Stomach (tissue), 9 donors: ENCODE measurements around the gene MIPEP. TPM values are rescaled to one million over a fixed set of nuclear protein-coding genes. Genes with fewer than 3 reads are reported as not detected.

Experiments
- DNase-seq, 2 donors: peaks; one replicate each; pipeline versions ENCODE4 v3.0.0 to v3.0.0-alpha.2; 2013 to 2019
- H3K27ac ChIP-seq, 5 donors: fragments of 200-600 bp in 4 of 5; sonication (generic) in 4 of 5; one replicate each; pipeline ENCODE4 v1.5.1; 2013 to 2019; ENCODE audit warnings: mild to moderate bottlenecking in 1 of 5, moderate library complexity in 1 of 5
- H3K27me3 ChIP-seq, 3 donors: fragments of 200-600 bp; sonication (generic); one replicate each; pipeline ENCODE4 v1.5.1; 2017 to 2019; ENCODE audit warnings: mixed run types in 1 of 3
- H3K36me3 ChIP-seq, 4 donors: fragments of 200-600 bp; sonication (generic); 1 replicate in 3 of 4; 2 replicates in 1 of 4; pipeline ENCODE4 v1.5.1; 2016 to 2019
- H3K4me1 ChIP-seq, 4 donors: fragments of 200-600 bp; sonication (generic); one replicate each; pipeline ENCODE4 v1.5.1; 2016 to 2019
- H3K4me3 ChIP-seq, 4 donors: fragments of 200-600 bp; sonication (generic) in 3 of 4; one replicate each; pipeline ENCODE4 v1.5.1; 2016 to 2019; ENCODE audit warnings: mild to moderate bottlenecking in 1 of 4
- H3K9me3 ChIP-seq, 4 donors: fragments of 200-600 bp; sonication (generic); one replicate each; pipeline ENCODE4 v1.5.1; 2016 to 2019
- EP300 ChIP-seq: sonication (generic); formaldehyde crosslinking; IDR thresholded peaks from one replicate; pipeline ENCODE4 v1.6.1; 2017; ENCODE audit warnings: antibody characterized with exemption
- POLR2A ChIP-seq, 4 donors: fragments of 450-650 bp; IDR thresholded peaks; one replicate each; pipeline ENCODE4 v1.6.1; 2016; ENCODE audit warnings: antibody characterized with exemption in 4 of 4, control low read depth in 2 of 4, mild to moderate bottlenecking in 1 of 4, moderate library complexity in 1 of 4
- POLR2AphosphoS5 ChIP-seq, 3 donors: sonication (generic); formaldehyde crosslinking; IDR thresholded peaks; one replicate each; pipeline ENCODE4 v1.6.1; 2016; ENCODE audit warnings: antibody characterized with exemption in 3 of 3
- WGBS, 5 donors: extraction: QIAGEN DNeasy Blood & Tissue Kit in 3 of 5; methylation state at CpG; one replicate each; pipeline versions ENCODE4 v1.1.5 to v1.1.7; 2013 to 2018; 5-methylcytosine and 5-hydroxymethylcytosine counted together
- intact Hi-C: fragments of 100-400 bp; cut with DNase I; formaldehyde crosslinking; loops from one replicate; pipeline ENCODE4 v1.15.1; 2023; ENCODE audit warnings: low total_unique reads
- polyA plus RNA-seq, 3 donors: library from polyadenylated mRNA; stranded (reverse); fragments of 200-250 nt; gene quantifications; one replicate each; pipeline ENCODE4 v1.2.3, GENCODE V29; 2013
- total RNA-seq, 5 donors: library from RNA; depleted of rRNA; stranded (reverse); fragments of >200 nt; gene quantifications; one replicate each; pipeline versions ENCODE4 v1.1.0 to v1.2.3, GENCODE V29; 2014 to 2016
- TF ChIP-seq, protein P1 (sequence below), 7 experiments: fragments of 450-650 bp in 4 of 7; fragments of 200-600 bp in 3 of 7; sonication (generic) in 3 of 7; IDR thresholded peaks; one replicate each; pipeline ENCODE4 v1.5.1; 2016 to 2019; ENCODE audit warnings: antibody characterized with exemption in 7 of 7, control low read depth in 2 of 7, mild to moderate bottlenecking in 1 of 7
- donor health status: healthy with polysubstance abuse.
- donor health status: Bipolar disorder and iron deficiency.
- donor health status: healthy.

Gene MIPEP
- total and polyA plus RNA-seq, 8 donors = 1.2 to 43.2 (median 15.2) TPM

GRCh38 chr13:23730251-23730650, 158.9 kb downstream of the MIPEP start:
- no peak overlapping the region for H3K27ac ChIP-seq
- H3K4me3 ChIP-seq = no peak overlapping the region
- WGBS, 5 donors = 34 to 63% (median 48%) methylated on average over 6 of the region's 6 CpGs
- TF ChIP-seq EP300 = no peak
- no peak for TF ChIP-seq POLR2AphosphoS5 (IDR thresholded peaks at IDR 0.05)
- TF ChIP-seq POLR2A (IDR thresholded peaks at IDR 0.05) = no peak
- TF ChIP-seq, protein P1, sequence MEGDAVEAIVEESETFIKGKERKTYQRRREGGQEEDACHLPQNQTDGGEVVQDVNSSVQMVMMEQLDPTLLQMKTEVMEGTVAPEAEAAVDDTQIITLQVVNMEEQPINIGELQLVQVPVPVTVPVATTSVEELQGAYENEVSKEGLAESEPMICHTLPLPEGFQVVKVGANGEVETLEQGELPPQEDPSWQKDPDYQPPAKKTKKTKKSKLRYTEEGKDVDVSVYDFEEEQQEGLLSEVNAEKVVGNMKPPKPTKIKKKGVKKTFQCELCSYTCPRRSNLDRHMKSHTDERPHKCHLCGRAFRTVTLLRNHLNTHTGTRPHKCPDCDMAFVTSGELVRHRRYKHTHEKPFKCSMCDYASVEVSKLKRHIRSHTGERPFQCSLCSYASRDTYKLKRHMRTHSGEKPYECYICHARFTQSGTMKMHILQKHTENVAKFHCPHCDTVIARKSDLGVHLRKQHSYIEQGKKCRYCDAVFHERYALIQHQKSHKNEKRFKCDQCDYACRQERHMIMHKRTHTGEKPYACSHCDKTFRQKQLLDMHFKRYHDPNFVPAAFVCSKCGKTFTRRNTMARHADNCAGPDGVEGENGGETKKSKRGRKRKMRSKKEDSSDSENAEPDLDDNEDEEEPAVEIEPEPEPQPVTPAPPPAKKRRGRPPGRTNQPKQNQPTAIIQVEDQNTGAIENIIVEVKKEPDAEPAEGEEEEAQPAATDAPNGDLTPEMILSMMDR (IDR thresholded peaks at IDR 0.05) = no peak
- DNase-seq = no peak
- no peaks in the 10 kb centered on the region for H3K9me3 ChIP-seq
- intact Hi-C loops = no loop called here
- H3K27me3 ChIP-seq = no peaks in the 10 kb centered on the region
- H3K36me3 ChIP-seq = peaks cover 0 to 18% (median 14%) of the 10 kb centered on the region in 4 donors
- H3K4me1 ChIP-seq = no peaks in the 10 kb centered on the region

GRCh38 chr13:23729531-23729930, 159.7 kb downstream of the MIPEP start:
- no peak for DNase-seq
- no peak overlapping the region for H3K27ac ChIP-seq
- no peak overlapping the region for H3K4me3 ChIP-seq
- no peaks in the 10 kb centered on the region for H3K27me3 ChIP-seq
- intact Hi-C loops = no loop called here
- no peaks in the 10 kb centered on the region for H3K4me1 ChIP-seq
- TF ChIP-seq EP300 (no peak), POLR2A (IDR thresholded peaks at IDR 0.05) (no peak), POLR2AphosphoS5 (IDR thresholded peaks at IDR 0.05) (no peak)
- TF ChIP-seq, protein P1 (IDR thresholded peaks at IDR 0.05) = no peak
- H3K9me3 ChIP-seq = no peaks in the 10 kb centered on the region
- peaks cover 0 to 18% (median 14%) of the 10 kb centered on the region in 4 donors for H3K36me3 ChIP-seq

DNA sequence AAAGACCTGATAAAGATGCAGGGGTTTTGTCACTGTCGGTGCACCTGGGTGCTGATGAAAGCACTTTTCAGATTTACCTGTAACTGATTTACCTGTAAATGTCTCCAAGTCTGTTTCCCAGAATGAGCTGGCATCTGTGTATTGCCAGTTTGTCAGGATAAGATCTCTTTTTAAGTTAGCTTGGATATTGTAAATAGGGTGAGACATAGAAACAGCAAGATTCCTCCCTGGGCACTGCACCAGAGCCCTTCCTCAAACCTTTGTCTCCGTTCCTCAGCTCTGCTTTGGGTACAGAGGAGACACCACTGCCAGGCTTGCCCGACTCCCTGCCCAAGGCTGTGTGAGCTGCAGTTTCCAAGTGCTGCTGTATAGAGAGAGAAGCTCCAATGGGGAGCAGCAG, 160.4 kb downstream of the MIPEP start:
- 78 to 96% (median 92%) methylated on average over 1 to 3 of the region's 3 CpGs for WGBS, 5 donors
- Histone ChIP-seq H3K9me3 (no peaks in the 10 kb centered on the region), H3K4me1 (no peaks in the 10 kb centered on the region), H3K27ac (no peak overlapping the region), H3K27me3 (no peaks in the 10 kb centered on the region), H3K36me3 (peaks cover 0 to 18% (median 14%) of the 10 kb centered on the region in 4 donors), H3K4me3 (no peak overlapping the region)
- TF ChIP-seq EP300 (no peak), POLR2AphosphoS5 (IDR thresholded peaks at IDR 0.05) (no peak), POLR2A (IDR thresholded peaks at IDR 0.05) (no peak)
- TF ChIP-seq, protein P1 (IDR thresholded peaks at IDR 0.05) = no peak
- no peak for DNase-seq
- intact Hi-C loops = no loop called here

GRCh38 chr13:23725922-23726321, 163.3 kb downstream of the MIPEP start:
- Histone ChIP-seq H3K27me3 (no peaks in the 10 kb centered on the region), H3K9me3 (no peaks in the 10 kb centered on the region), H3K27ac (peak overlapping the region in 1 of 5 donors; percentile 49), H3K4me1 (no peaks in the 10 kb centered on the region), H3K36me3 (peaks cover 0 to 18% (median 14%) of the 10 kb centered on the region in 4 donors), H3K4me3 (no peak overlapping the region)
- TF ChIP-seq POLR2AphosphoS5 (IDR thresholded peaks at IDR 0.05) = no peak
- TF ChIP-seq POLR2A (IDR thresholded peaks at IDR 0.05) = no peak
- TF ChIP-seq, protein P1 (IDR thresholded peaks at IDR 0.05) = no peak
- no peak for TF ChIP-seq EP300
- DNase-seq = no peak
- 89 to 94% (median 93%) methylated on average over 10 of the region's 10 CpGs for WGBS, 5 donors
- intact Hi-C loops = no loop called here
